Umbilical cord (tissue), 2 donors: ENCODE results near the gene GRK2. TPM values are rescaled to one million over a fixed set of nuclear protein-coding genes. Genes with fewer than 3 reads are reported as not detected.
"Not testable (repeated sequence)": the region's sequence is repeated elsewhere in the genome, so short reads cannot be mapped to it uniquely, and the experiment has no call there.

Source experiments
- DNase-seq: peaks from one replicate; pipeline ENCODE4 v3.0.0-alpha.2; 2015; ENCODE audit warnings: low spot score
- total RNA-seq: library from RNA; depleted of rRNA; stranded (reverse); fragments of >200 nt; gene quantifications from one replicate; pipeline ENCODE4 v1.2.3, GENCODE V29; 2014; ENCODE audit warnings: low replicate concordance; ENCODE audit not compliant: insufficient read depth

The GRK2 gene
- total RNA-seq, result 46.2 TPM

DNA sequence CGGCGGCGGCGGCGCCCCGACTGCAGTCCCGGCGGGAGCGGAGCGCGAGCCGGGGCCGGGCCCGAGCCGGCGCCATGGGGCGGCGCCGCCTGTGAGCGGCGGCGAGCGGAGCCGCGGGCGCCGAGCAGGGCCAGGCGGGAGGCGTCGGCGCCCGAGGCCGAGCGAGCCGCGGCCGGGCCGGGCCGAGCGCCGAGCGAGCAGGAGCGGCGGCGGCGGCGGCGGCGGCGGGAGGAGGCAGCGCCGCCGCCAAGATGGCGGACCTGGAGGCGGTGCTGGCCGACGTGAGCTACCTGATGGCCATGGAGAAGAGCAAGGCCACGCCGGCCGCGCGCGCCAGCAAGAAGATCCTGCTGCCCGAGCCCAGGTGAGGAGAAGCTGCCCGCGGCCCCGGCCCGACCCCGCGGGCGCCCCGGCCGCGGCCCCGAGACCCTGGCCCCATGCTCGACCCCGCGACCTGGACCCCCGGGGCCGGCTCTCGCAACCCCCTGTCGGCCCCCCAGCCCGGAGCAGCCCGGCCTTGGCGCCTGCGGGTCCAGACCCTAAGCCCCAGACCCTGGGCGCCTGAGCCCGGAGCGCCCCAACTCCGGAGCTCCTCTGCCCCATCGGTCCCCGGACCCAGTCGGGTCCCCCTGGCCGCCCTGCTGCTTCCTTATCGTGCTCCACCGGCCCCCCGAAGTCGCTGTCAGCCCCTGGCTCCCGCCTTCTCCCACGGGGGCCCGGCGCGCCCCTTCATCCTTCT lies at the start of gene GRK2:
Gene GRK2 (plus strand): TSS at position 25 of the 739 bp plus-strand sequence. CDS start 227 bp downstream, at position 252.
- DNase-seq, result peak; percentile 40

DNA sequence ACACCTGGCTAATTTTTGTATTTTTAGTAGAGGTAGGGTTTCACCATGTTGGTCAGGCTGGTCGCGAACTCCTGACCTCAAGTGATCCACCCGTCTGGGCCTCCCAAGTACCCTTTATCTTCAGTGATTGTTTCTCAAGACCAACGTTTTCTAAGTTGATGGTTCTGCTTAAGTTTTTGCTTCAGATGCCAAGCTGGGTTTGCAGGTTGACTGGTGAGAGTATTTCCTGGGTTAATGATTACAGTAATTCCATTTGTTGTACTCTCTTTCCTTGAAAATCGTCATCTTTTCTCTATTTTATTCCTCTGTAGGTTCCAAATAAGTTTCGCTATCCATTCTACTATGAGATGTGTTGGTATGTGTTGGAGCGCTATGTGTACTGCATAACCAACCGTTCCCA lies 38.5 kb upstream of the GRK2 start:
- no peak for DNase-seq

DNA sequence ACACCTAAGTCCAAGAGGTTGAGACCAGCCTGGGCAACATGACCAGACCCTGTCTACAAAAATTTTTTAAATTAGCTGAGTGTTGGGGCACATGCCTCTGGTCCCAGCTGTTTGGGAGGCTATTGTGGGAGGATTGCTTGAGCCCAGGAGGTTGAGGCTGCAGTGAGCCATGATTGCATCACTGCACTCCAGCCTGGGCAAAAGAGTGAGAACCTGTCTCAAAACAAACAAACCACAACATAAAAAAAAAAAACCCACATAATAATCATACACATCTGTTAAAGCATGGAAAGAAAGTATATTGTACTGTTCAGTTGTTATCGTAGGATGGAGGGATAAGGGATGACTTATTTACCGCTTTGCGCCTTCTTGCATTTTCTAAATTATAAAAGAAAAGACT lies 35.9 kb upstream of the GRK2 start:
- no peak for DNase-seq

DNA sequence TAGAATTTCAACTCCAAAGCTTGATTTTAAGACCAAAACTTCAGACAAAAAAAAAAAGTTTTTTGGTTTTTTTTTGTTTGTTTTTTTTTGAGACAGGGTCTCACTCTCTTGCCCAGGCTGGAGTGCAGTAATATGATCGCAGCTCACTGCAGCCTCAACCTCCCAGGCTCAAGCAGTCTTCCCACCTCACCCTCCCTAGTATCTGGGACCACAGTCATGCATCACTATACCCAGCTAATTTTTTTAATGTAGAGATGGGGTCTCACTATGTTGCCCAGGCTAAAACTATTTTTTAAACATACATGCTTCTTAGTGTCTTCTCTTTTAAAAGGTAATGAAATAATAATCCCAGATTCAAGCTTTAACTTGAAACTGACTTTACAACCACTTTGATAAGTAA lies 35.4 kb upstream of the GRK2 start:
- DNase-seq, result no peak

DNA sequence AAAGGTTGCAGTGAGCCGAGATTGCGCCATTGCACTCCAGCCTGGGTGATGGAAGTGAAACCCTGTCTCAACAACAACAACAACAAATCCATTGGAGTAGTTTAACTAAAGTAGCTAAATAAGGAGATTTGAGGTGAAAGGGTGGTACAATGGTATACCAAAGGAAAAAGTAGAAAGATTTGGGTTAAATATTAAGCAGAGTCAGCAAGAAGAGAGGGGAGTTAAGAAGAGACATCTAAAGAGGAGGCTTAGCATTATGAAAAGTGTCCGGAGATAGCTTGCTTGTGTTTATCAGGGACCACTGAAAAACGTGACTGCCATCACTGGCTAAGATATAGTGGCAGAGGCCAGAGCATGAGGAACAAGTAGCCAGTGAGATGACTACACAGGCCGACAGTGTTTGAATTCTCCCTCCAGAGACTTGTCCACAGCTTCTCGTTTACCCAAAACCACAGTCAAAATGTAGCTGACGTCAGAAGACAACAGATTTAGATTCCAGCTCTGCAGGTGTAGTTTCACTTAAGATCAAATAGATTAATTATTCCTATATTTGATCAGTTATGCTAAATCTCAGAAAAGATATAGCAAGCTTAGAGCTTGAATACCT lies 32.6 kb upstream of the GRK2 start:
- no peak for DNase-seq

DNA sequence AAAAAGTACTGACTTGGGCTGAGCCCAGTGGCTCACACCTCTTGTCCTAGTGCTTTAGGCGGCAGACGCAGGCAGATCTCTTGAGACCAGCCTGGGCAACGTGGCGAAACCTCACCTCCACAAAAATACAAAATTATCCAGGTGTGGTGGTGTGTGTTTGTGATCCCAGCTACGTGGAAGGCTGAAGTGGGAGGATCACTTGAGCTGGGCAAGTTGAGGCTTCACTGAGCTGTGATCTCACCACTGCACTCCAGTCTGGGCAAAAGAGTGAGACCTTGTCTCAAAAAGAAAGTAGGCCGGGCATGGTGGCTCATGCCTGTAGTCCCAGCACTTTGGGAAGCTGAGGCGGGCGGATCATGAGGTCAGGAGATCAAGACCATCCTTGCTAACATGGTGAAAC lies 31.7 kb upstream of the GRK2 start:
- not testable (repeated sequence) for DNase-seq

GRCh38 chr11:67237574-67237973 lies 28.7 kb upstream of the GRK2 start:
- DNase-seq, result no peak

DNA sequence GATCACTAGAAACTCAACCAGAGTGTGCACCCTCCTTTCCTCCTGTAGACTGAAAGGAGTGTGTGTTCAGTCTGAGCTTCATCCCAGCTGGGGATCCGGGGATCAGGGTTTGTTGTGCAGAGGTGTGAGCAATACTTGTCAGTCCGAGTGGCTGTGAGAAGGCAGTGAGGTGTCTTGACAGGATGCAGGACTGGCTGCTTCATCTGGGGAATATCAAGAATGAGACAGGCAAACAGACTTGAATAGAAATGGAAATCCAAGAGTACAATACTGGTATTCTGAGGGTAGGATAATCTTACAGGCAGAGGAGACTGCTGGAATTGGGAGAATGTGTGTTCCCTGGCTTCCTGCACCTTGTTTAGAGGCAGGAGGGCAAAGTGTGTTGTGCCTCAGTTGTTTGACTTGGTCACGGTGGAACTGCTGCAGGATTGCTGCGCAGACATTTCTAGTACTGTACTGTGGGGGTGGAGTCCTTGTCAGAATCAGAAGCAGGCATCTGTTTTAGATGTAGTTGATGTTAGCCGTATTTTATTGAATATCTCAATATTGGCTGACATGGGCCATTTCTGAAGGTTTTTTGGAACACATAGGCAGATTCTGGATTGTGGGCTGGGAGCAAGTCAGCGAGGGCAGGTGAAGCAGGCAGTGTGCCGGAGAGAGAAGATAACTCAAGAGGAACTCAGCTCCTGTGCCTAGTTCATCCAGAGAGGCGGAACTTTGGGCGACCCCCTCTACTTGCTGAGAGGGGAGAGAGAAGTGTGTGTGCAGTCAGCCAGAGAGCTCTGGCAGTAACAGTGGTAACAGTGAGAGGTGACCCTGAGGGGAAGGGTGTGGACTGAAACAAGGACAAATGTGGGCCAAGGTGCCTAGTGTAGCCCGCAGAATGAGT lies 27.1 kb upstream of the GRK2 start:
- peak; percentile 67 for DNase-seq

- DNase-seq, result peak; percentile 100
These were observed 26.3 kb upstream of the GRK2 start for GRCh38 chr11:67239783-67240575.

GRCh38 chr11:67240576-67241389 lies 25.5 kb upstream of the GRK2 start:
- DNase-seq, result peak; percentile 82

- no peak for DNase-seq
These were observed 23.7 kb upstream of the GRK2 start for GRCh38 chr11:67242548-67242947.

DNA sequence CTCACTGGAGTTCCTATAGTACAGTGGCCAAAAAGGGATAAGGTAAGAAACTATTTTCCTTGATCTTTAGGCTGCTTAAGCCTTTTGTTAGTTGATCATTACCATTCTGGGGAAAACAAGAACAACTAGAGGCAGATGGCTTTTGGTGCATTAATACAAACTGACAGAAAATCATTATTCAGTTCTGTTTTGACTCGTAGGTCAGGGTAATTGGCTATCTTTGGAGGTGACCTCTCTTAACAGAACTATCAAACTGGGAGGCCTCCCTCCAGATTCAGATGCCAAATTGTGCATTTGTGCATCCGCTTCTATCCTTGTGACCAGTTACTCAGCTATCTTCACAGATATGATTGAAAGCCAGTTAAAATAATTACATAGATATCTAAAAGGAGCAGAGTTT lies 23.2 kb upstream of the GRK2 start:
- no peak for DNase-seq

GRCh38 chr11:67245046-67245445 lies 21.2 kb upstream of the GRK2 start:
- no peak for DNase-seq

GRCh38 chr11:67247946-67248550 lies 18.2 kb upstream of the GRK2 start:
- DNase-seq, result no peak

GRCh38 chr11:67248653-67249052 lies 17.6 kb upstream of the GRK2 start:
- DNase-seq, result peak; percentile 71

DNA sequence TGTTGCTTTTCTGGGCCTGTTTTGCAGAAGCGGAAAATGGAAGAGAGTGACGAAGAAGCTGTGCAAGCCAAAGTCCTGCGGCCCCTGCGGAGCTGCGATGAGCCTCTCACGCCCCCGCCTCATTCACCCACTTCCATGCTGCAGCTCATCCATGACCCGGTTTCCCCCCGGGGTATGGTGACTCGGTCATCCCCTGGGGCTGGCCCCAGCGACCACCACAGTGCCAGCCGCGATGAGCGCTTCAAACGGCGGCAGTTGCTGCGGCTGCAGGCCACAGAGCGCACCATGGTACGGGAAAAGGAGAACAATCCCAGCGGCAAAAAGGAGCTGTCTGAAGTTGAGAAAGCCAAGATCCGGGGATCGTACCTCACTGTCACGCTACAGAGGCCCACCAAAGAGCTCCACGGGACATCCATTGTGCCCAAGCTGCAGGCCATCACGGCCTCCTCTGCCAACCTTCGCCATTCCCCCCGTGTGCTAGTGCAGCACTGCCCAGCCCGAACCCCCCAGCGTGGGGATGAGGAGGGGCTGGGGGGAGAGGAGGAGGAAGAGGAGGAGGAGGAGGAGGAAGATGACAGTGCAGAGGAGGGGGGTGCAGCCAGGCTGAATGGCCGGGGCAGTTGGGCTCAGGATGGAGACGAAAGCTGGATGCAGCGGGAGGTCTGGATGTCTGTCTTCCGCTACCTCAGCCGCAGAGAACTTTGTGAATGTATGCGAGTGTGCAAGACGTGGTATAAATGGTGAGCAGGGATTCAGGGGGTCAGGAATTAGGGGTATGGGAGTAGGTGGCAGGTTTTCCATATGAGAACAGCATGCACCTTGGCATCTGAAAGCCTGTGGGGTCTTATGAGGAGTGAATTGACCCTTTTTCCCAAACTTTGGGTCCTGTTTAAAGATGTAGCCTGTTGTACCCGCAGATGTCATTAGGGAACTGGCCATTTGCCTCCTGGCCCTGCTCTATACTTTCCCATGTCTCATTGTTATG lies 15.9 kb upstream of the GRK2 start:
- DNase-seq, result no peak

- no peak for DNase-seq
These were observed 14.4 kb upstream of the GRK2 start for GRCh38 chr11:67251841-67252240.

- DNase-seq, result no peak
These were observed 13.4 kb upstream of the GRK2 start for GRCh38 chr11:67252831-67253239.
